CD1c-positive myeloid dendritic cell (primary cell): ENCODE data around the gene TCP11L1.
"Not testable (repeated sequence)": the region's sequence is repeated elsewhere in the genome, so short reads cannot be mapped to it uniquely, and the experiment has no call there.

Experiments
- DNase-seq: peaks from one replicate; pipeline ENCODE4 v3.0.0-alpha.2; 2016; ENCODE audit errors: extremely low spot score

The TCP11L1 gene

GRCh38 chr11:33065445-33066178 lies 26.2 kb downstream of the TCP11L1 start:
- DNase-seq = peak; percentile 65

GRCh38 chr11:33067294-33067693 lies 27.9 kb downstream of the TCP11L1 start:
- no peak for DNase-seq

DNA sequence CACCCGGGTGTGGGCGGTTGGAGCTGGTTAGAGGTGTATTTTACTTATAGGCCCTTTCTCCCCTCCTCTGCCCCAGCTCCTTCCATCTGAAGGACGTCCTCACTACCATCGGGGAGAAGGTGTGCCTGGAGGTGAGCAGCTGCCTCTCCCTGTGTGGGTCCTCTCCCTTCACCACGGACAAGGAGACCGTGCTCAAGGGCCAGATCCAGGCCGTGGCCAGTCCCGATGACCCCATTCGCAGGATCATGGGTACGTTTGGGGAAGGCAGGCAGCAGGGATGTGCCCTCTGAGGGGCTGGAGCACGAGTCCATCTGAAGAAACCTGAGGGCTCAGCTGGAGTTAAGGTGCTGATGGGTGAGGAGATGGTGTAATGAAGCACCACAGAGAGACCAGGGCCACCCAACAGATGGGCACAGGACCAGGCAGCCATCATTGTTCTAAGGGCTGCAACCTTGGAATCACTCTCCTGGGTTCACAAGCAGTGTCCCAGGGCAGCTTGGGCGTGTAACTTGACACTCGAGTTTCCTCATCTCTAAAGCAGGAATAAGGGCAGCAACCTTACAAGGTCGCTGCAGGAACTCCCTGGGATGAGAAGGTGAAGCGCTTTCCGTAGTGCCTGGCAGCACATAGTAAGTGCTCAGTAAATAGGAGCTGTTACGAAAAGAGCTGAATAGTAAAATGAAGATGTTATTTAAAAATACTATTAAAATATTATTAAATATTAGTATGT lies 29.4 kb downstream of the TCP11L1 start:
- no peak for DNase-seq

GRCh38 chr11:33072465-33072864 lies 33.1 kb downstream of the TCP11L1 start:
- no peak for DNase-seq

GRCh38 chr11:33083918-33084317 lies 44.5 kb downstream of the TCP11L1 start:
- no peak for DNase-seq

DNA sequence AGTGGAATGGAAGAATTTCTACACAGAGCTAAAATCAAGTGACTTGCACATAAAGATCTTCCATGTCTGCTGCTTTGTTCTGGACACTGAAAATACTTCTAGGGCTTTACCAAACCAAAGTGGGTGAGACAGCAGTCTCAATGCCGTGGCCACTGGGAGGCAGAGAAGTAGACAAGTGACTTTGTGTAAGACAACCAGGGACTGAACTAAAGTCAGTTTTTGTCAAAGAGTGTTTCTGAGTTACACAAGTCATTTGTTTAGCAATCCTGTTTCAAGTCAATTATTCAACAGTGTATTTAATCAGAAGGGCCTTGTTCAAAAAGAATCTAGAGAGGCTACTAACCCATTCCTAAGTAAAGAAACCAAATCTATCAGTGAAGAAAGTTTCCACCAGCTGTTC lies 46.6 kb downstream of the TCP11L1 start:
- no peak for DNase-seq

- no peak for DNase-seq
These were observed 50.4 kb downstream of the TCP11L1 start for GRCh38 chr11:33089776-33090175.

- no peak for DNase-seq
These were observed 54.8 kb downstream of the TCP11L1 start for GRCh38 chr11:33094157-33094556.

- DNase-seq = no peak
These were observed 64.5 kb downstream of the TCP11L1 start for GRCh38 chr11:33103836-33104235.

GRCh38 chr11:33109294-33109895 lies 70.0 kb downstream of the TCP11L1 start:
- DNase-seq = no peak

- no peak for DNase-seq
These were observed 70.7 kb downstream of the TCP11L1 start for GRCh38 chr11:33110083-33110482.

DNA sequence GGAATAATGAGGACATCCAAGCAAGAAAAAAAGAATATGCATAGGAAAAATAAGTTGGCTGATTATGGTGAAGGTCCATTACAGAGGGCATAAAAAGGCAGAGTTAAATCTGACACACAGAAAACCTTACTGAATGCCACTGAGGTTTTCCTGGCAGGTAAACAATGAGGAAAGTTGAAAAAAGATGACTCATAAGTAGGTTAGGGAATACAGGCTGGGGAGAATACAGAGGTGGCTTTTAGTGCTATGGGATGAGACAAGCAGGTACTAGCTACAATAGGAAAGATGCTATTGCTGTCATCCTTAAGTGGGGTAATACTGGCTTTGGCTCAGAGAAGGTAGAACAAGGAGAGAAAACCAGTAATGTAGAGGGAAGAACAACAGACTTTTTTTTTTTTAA lies 77.2 kb downstream of the TCP11L1 start:
- no peak for DNase-seq

DNA sequence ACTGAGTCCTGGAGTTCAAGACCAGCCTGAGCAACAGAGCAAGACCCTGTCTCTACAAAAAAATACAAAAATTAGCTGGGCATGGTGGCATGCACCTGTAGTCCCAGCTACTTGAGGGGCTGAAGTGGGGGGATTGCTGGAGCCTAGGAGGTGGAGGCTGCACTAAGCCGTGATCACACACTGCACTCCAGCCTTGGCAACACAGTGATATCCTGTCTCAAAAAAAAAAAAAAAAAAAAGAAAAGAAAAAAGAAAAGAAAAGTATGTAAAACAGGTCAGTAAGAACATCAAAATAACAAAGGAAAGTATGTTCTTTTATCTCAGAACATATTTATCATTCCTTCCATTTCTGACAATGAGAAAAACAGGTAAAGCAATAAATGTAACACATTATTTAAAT lies 83.3 kb downstream of the TCP11L1 start:
- DNase-seq = not testable (repeated sequence)
